PC-3 (cell line): ENCODE data around the gene ZNF341.

Experiments
- EZH2 ChIP-seq: fragments of 300-600 bp; sonication (generic); IDR thresholded peaks from one replicate; pipeline ENCODE4 v1.6.1; 2017; ENCODE audit warnings: antibody characterized with exemption, mild to moderate bottlenecking, low read length; ENCODE audit not compliant: unreplicated experiment
- TF ChIP-seq, protein P1 (sequence below): fragments of 300-600 bp; sonication (generic); conservative IDR thresholded peaks from 2 replicates; pipeline ENCODE4 v1.5.1; 2017; ENCODE audit warnings: antibody characterized with exemption, low read depth, mild to moderate bottlenecking, low read length

DNA sequence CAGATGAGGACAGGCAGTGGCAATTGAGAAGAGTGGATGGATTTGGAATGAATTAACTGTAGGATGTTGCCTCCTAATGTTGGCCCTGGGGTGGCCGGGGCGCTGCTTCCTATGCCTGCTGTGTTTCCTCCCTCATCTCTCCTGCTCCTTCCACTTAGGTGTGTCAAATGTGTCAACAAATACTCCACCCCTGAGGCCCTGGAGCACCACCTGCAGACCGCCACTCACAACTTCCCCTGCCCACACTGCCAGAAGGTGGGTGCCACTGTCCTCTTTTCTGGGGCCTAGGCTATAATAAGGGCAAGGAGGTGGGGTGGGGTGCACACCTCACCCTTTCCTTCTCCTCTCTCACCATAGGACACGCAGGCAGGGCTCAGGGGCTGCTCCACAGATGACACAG, 49.3 kb downstream of the ZNF341 start:
- TF ChIP-seq, protein P1, sequence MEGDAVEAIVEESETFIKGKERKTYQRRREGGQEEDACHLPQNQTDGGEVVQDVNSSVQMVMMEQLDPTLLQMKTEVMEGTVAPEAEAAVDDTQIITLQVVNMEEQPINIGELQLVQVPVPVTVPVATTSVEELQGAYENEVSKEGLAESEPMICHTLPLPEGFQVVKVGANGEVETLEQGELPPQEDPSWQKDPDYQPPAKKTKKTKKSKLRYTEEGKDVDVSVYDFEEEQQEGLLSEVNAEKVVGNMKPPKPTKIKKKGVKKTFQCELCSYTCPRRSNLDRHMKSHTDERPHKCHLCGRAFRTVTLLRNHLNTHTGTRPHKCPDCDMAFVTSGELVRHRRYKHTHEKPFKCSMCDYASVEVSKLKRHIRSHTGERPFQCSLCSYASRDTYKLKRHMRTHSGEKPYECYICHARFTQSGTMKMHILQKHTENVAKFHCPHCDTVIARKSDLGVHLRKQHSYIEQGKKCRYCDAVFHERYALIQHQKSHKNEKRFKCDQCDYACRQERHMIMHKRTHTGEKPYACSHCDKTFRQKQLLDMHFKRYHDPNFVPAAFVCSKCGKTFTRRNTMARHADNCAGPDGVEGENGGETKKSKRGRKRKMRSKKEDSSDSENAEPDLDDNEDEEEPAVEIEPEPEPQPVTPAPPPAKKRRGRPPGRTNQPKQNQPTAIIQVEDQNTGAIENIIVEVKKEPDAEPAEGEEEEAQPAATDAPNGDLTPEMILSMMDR = no peak
- TF ChIP-seq EZH2 = no peak
